NCI-H2081 (cell line): ENCODE results near the gene ERI3.

Experiments
- DNase-seq, 2 experiments: peaks; one replicate each; lab custom pipeline; 2025; lab: John Stamatoyannopoulos, UW

Gene ERI3

GRCh38 chr1:44354840-44355581 is at the start of gene ERI3:
Gene ERI3 (minus strand): TSS chr1:44355257. CDS start chr1:44355026, 231 bp downstream.
- DNase-seq, result peak; percentile 99 to 100

GRCh38 chr1:44401256-44402228 is 46.5 kb upstream of the ERI3 start:
- DNase-seq, result no peak

- no peak for DNase-seq
These were observed 35.2 kb upstream of the ERI3 start for GRCh38 chr1:44390277-44390676.

- no peak for DNase-seq
These were observed 34.4 kb upstream of the ERI3 start for GRCh38 chr1:44389437-44389836.

- DNase-seq, result no peak
These were observed 33.5 kb upstream of the ERI3 start for GRCh38 chr1:44388551-44388950.

GRCh38 chr1:44380666-44381177 is 25.7 kb upstream of the ERI3 start:
- DNase-seq, result no peak

GRCh38 chr1:44377925-44378784 is 23.1 kb upstream of the ERI3 start:
- peak; percentile 51 to 67 for DNase-seq

- DNase-seq, result no peak
These were observed 20.5 kb upstream of the ERI3 start for GRCh38 chr1:44375547-44375946.

- DNase-seq, result no peak
These were observed 16.1 kb upstream of the ERI3 start for GRCh38 chr1:44371206-44371605.

- no peak for DNase-seq
These were observed 13.6 kb upstream of the ERI3 start for GRCh38 chr1:44368471-44369151.

- no peak for DNase-seq
These were observed 12.9 kb upstream of the ERI3 start for GRCh38 chr1:44367944-44368343.

- DNase-seq, result no peak
These were observed 11.4 kb upstream of the ERI3 start for GRCh38 chr1:44366371-44366975.

- no peak for DNase-seq
These were observed 6.4 kb upstream of the ERI3 start for GRCh38 chr1:44361478-44361877.

GRCh38 chr1:44359234-44359935 is 4.3 kb upstream of the ERI3 start:
- DNase-seq, result peak; percentile 16 to 40

- DNase-seq, result no peak
These were observed 2.7 kb upstream of the ERI3 start for GRCh38 chr1:44357710-44358109.

- peak in 1 of 2 experiments; percentile 48 for DNase-seq
These were observed 687 bp upstream of the ERI3 start for GRCh38 chr1:44355582-44356305.

- DNase-seq, result no peak
These were observed 703 bp downstream of the ERI3 start for GRCh38 chr1:44354268-44354839.

GRCh38 chr1:44353604-44354003 is 1.5 kb downstream of the ERI3 start:
- no peak for DNase-seq

GRCh38 chr1:44351289-44351688 is 3.8 kb downstream of the ERI3 start:
- no peak for DNase-seq
